AML-193 (cell line): Measurements from ENCODE around the gene GRIA4.
"Not testable (repeated sequence)": the region's sequence is repeated elsewhere in the genome, so short reads cannot be mapped to it uniquely, and the experiment has no call there.

Source experiments
- DNase-seq, 2 experiments: peaks; one replicate each; lab custom pipeline; 2025; lab: John Stamatoyannopoulos, UW

GRIA4 gene

GRCh38 chr11:106001304-106002012, 391.6 kb downstream of the GRIA4 start:
- no peak for DNase-seq

DNA sequence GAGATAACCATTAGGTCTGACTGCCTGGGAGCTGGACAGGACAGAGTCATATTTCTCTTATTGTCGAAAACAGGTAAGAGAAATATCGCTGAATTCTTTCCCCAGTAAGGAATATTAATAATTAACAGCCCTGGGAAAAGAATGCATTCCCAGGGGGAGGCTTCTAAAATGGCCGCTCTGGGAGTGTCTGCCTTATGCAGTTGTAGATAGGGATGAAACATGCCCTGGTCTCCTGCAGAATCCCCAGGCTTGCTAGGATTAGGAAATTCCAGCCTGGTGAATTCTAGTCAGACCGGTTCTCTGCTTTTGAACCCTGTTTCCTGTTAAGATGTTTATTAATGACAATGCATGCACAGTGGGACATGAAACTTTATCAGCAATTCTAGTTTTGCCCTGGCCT, 393.2 kb downstream of the GRIA4 start:
- not testable (repeated sequence) for DNase-seq

GRCh38 chr11:106011481-106011880, 401.6 kb downstream of the GRIA4 start:
- DNase-seq = no peak

GRCh38 chr11:106012744-106013143, 402.9 kb downstream of the GRIA4 start:
- DNase-seq = no peak

DNA sequence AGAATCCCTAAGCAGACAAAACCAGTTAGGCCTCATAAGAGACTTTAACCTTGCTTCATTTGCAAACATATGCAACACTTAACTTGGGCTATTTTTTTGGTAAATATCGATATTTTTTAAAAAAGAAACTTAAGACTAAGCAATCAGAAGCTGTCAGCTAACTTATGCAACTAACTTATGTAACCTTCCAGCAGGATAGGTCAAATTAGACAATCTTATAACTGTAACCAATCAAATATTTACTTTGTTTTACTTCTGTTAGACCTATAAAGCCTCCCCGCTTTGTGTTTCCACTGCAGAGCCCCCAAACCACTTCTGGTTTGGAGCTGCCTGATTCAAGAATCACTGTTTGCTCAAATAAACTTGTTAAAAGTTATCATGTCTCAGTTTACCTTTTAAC, 404.2 kb downstream of the GRIA4 start:
- DNase-seq = no peak

GRCh38 chr11:106014620-106015019, 404.7 kb downstream of the GRIA4 start:
- DNase-seq = no peak

- DNase-seq = no peak
These were observed 405.2 kb downstream of the GRIA4 start for GRCh38 chr11:106015066-106015465.

DNA sequence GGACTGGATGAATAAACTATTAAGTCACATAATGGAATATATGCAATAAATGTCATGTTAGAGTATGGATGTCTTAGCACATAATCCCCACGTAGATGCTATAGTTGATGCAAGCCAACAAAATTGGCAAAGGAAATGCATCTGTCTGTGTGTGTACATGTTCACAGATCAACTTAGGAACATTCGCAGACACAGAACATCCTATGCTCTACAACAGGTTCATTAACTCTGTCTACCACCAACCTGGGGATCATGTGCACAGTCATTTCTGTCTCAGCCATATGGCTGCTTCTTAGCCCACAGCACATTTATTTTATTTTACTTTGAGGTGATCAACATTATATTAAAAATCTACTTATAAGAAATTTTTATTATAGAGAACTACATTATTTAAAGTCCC, 407.2 kb downstream of the GRIA4 start:
- DNase-seq = no peak

- peak; percentile 61 to 63 for DNase-seq
These were observed 411.5 kb downstream of the GRIA4 start for GRCh38 chr11:106021181-106021966.

DNA sequence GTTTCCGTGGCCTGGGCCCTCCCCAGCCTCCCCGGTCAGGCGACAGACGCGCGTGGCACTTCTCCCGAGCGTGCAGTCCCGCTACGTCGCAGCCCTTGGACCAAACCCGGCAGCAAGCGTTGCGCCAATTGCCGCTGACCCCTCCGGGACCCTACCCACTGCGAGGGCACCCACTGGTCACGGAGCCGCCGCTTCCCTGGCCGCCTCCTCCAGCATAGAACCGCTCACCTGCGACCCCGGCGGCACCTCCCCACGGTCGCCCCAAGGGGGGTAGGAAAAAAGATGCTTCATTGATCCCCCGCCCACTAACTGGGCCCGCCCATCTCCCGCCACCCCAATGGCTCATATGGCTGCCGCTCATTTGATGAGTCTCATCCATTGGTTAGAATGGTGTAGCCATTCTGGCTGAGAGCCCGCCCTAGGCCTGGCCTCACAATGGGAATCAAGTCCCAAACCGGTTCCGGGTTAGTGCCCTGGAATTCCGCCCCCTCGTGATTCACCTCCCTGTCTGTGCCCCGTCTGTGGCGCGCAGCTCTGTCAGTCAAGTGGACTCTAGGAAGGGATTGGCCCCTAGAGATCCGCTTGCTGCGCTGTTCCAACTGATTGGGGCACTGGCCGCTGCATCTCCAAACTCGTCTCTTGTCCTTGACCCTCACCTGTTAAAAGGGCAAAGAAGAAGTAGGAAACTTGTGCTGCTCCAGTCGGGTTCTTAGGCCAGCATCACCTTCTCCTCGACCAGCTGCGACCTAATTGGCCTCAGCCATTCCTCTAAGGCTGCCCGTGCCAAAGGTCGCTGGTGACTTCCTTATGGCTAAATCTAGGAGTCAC, 412.3 kb downstream of the GRIA4 start, which contains the start of gene MSANTD4:
Gene MSANTD4 (minus strand): TSS at position 274 of the 828 bp plus-strand sequence. CDS start 11,323 bp downstream, outside the sequence.
- peak; percentile 97 for DNase-seq

DNA sequence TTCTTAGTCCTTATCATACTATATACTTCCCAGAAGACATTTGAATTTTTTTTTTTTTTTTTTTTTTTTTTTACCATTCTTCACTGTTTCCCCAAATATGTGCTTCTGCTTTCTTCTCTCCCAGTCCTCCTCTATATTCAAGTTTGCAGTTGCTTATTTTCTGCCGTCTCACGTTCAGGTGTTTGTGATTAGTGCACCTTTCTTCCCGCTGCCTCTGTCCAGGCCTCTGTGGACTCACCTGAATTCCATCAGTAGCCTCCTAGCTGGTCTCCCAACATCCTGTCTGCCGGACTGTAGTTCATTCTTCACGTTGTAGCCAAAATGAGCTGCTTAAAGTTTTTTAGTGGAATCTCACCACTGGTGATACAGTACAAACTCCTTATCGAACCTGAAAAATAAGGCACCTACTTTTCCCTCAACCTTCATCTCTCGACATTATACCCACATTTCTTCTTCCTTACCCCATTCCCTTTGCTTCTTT, 413.0 kb downstream of the GRIA4 start:
- DNase-seq = no peak

DNA sequence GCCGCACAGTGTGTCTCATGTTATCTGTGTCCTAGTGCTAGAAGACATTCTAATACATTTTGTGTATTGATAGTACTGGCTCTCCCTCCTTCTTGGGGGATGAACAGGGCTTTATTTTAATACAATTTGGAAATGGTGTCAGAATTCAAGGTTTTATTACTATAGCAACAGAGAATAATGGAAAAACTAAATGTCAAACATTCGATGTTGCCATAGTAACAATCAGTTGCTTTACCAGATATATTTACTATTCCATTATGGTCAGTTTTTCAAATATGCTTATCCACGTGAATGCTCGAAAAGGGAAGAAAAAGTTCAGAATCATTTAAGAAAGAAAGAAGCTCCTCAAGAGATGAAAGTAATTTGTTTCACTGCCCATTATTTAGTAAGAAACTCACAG, 420.7 kb downstream of the GRIA4 start:
- DNase-seq = no peak

- no peak for DNase-seq
These were observed 421.4 kb downstream of the GRIA4 start for GRCh38 chr11:106031202-106031810.
